ENCODE measurements around the gene LCE1E.

The LCE1E gene

GRCh38 chr1:152783095-152783494, 3.0 kb upstream of the LCE1E start:
- no peak for DNase-seq

GRCh38 chr1:152795686-152796085, 9.6 kb downstream of the LCE1E start:
- no peak for DNase-seq

- no peak for DNase-seq
These were observed 10.4 kb downstream of the LCE1E start, which contains the start of gene LCE1D for GRCh38 chr1:152796421-152796820. LCE1D (plus strand) TSS chr1:152796721; CDS start chr1:152797795, 1,074 bp downstream.

- DNase-seq, result no peak
These were observed 15.3 kb downstream of the LCE1E start for GRCh38 chr1:152801333-152801732.

- DNase-seq, result no peak
These were observed 20.5 kb downstream of the LCE1E start, which contains the start of gene LCE1C for GRCh38 chr1:152806576-152806975. LCE1C (minus strand) TSS chr1:152806651; CDS start chr1:152805478, 1,173 bp downstream.

- DNase-seq, result no peak
These were observed 25.0 kb downstream of the LCE1E start for GRCh38 chr1:152811050-152811449.

- no peak for DNase-seq
These were observed 25.6 kb downstream of the LCE1E start, which contains the start of gene LCE1B for GRCh38 chr1:152811671-152812070. LCE1B (plus strand) TSS chr1:152811971; CDS start chr1:152812447, 476 bp downstream.

- DNase-seq, result no peak
These were observed 31.3 kb downstream of the LCE1E start for GRCh38 chr1:152817309-152817708.

GRCh38 chr1:152823294-152823693, 37.2 kb downstream of the LCE1E start:
- no peak for DNase-seq

- no peak for DNase-seq
These were observed 38.9 kb downstream of the LCE1E start for GRCh38 chr1:152824964-152825363.

- no peak for DNase-seq
These were observed 41.1 kb downstream of the LCE1E start, which contains the start of gene LCE1A for GRCh38 chr1:152827173-152827572. LCE1A (plus strand) TSS chr1:152827473; CDS start chr1:152827473, 0 bp downstream.

- DNase-seq, result no peak
These were observed 50.8 kb downstream of the LCE1E start for GRCh38 chr1:152836870-152837269.
